ENCODE measurements around the gene HNRNPUL2. TPM values are rescaled to one million over a fixed set of nuclear protein-coding genes. Genes with fewer than 3 reads are reported as not detected.
A peak's percentile ranks its signal among the peaks of the same experiment; 100 is the strongest.
"Not testable (repeated sequence)": the region's sequence is repeated elsewhere in the genome, so short reads cannot be mapped to it uniquely, and the experiment has no call there.

Gene HNRNPUL2
- 10 to 100 TPM; 27.5 to 27.9 TPM for polyA plus RNA-seq

DNA sequence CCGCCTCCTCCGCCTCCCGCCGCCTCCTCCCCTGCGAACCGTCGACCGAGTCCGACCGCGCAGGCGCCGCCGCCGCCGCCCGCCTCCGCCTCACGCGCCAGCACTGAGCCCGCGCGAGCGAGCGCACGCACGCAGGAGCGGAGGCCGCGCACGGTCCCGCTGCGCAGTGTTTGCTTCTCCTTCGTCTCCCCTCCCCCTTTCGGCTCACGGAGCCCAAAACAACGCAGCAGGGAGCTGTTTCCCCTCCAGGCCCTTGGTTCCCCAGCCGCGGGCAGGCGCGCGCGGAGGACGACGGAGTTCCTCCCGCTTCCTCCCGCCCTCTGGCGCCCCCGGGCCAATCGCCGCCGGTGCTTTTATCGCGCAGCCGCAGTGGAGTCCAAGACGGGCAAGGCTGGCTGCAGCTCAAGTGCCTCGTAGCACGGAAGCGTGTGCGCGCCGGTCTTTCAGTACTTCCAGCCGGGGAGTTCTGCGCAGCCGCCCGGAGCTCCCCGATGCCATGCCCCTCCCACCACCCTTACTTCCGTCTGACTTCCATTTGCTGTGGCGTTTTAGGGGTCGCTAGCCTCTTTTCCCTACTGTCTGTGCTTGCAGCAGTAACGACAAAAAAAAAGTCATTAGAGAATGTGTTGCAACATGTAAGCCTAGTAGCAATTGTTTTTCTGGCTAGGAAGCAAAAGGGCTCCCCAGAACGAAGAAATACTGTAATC is at the start of gene HNRNPUL2:
Gene HNRNPUL2 (minus strand): TSS at position 293 of the 707 bp plus-strand sequence. CDS start 301 bp downstream, outside the sequence.
- Histone ChIP-seq H3K27me3 (ENCODE audit: control insufficient read depth in 1 of 2, insufficient read depth in 2 of 2, low read length in 2 of 2) (no peaks in the 10 kb centered on the region), H3K4me3 (ENCODE audit: low read depth in 1 of 2, low read length in 2 of 2) (peak within 1 kb of the TSS; percentile 88 to 96), H3K36me3 (ENCODE audit: control insufficient read depth in 2 of 2, insufficient read depth in 2 of 2, low read length in 1 of 2) (peaks cover 6 to 10% of the 10 kb centered on the region in 2 donors), H3K27ac (ENCODE audit: low read depth in 2 of 2, low read length in 1 of 2) (peak within 1 kb of the TSS; percentile 97 to 100), H3K9me3 (ENCODE audit: control insufficient read depth in 2 of 2, insufficient read depth in 1 of 2, low read depth in 1 of 2, low read length in 1 of 2) (no peaks in the 10 kb centered on the region), H3K4me1 (ENCODE audit: control insufficient read depth in 2 of 2, insufficient read depth in 2 of 2, low read length in 1 of 2) (no peaks in the 10 kb centered on the region)
- WGBS, 2 donors: 0% methylated on average over 72 of the region's 72 CpGs

GRCh38 chr11:62775646-62776045 is 48.4 kb upstream of the HNRNPUL2 start:
- no peak overlapping the region for H3K4me3 ChIP-seq (ENCODE audit: low read depth in 1 of 2, low read length in 2 of 2)
- peaks cover 0 to 20% of the 10 kb centered on the region in 2 donors for H3K36me3 ChIP-seq (ENCODE audit: control insufficient read depth in 2 of 2, insufficient read depth in 2 of 2, low read length in 1 of 2)
- no peaks in the 10 kb centered on the region for H3K9me3 ChIP-seq (ENCODE audit: control insufficient read depth in 2 of 2, insufficient read depth in 1 of 2, low read depth in 1 of 2, low read length in 1 of 2)
- 91 to 94% methylated on average over 17 of the region's 17 CpGs for WGBS, 2 donors
- H3K27ac ChIP-seq (ENCODE audit: low read depth in 2 of 2, low read length in 1 of 2): no peak overlapping the region
- no peaks in the 10 kb centered on the region for H3K27me3 ChIP-seq (ENCODE audit: control insufficient read depth in 1 of 2, insufficient read depth in 2 of 2, low read length in 2 of 2)
- peaks cover 0 to 3% of the 10 kb centered on the region in 2 donors for H3K4me1 ChIP-seq (ENCODE audit: control insufficient read depth in 2 of 2, insufficient read depth in 2 of 2, low read length in 1 of 2)

- Histone ChIP-seq H3K27me3 (ENCODE audit: control insufficient read depth in 1 of 2, insufficient read depth in 2 of 2, low read length in 2 of 2) (no peaks in the 10 kb centered on the region), H3K36me3 (ENCODE audit: control insufficient read depth in 2 of 2, insufficient read depth in 2 of 2, low read length in 1 of 2) (peaks cover 0 to 20% of the 10 kb centered on the region in 2 donors), H3K27ac (ENCODE audit: low read depth in 2 of 2, low read length in 1 of 2) (peak overlapping the region; percentile 65 to 69), H3K4me3 (ENCODE audit: low read depth in 1 of 2, low read length in 2 of 2) (no peak overlapping the region), H3K9me3 (ENCODE audit: control insufficient read depth in 2 of 2, insufficient read depth in 1 of 2, low read depth in 1 of 2, low read length in 1 of 2) (no peaks in the 10 kb centered on the region), H3K4me1 (ENCODE audit: control insufficient read depth in 2 of 2, insufficient read depth in 2 of 2, low read length in 1 of 2) (peaks cover 0 to 3% of the 10 kb centered on the region in 2 donors)
- WGBS, 2 donors: 59 to 73% methylated on average over 6 of the region's 6 CpGs
Observed at GRCh38 chr11:62774407-62774806, 47.1 kb upstream of the HNRNPUL2 start.

DNA sequence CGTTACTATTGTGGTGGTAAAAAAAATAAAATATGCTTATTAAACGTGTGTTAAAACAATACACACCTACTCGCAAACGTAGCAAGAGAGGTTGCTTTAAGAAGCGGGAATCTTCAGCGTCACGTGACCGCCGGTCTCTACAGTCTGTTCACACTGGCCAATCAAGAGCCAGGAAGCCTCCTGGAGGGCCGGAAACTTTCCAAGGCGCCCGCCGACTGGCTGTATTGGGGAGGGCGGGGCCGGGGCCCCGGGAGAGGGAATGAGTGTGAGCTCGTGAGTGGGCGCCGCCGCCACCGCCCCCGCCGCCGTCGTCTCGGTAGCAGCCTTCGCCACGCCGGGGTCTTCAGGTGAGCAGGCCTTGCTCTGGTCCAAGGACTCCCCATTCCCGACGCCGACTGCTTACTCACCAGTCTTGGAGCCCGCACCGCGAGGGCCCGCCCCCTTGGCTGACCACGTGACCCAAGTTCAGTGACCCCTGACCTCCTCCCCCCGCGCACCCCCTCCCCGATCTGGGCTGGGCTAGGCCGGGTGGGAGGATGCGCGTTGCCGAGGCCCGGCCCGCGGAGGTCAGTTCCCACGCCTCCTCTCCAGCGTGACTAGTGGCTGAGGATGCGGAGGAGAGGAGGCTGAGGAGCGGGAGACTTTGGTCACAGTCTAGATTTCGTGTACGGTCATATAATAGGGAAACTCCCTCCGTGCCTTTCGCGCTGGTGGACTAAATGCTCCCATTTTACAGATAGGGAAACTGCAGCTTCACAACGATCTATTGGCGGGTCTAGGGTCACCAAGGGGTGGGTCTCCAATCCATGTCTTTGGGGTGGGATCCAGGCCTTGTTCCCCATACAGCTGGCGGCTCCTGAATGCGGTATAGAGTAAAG is 44.1 kb upstream of the HNRNPUL2 start, which contains the start of gene TAF6L:
Gene TAF6L (plus strand): TSS at position 253 of the 878 bp plus-strand sequence. CDS start 4,388 bp downstream, outside the sequence.
- Histone ChIP-seq H3K9me3 (ENCODE audit: control insufficient read depth in 2 of 2, insufficient read depth in 1 of 2, low read depth in 1 of 2, low read length in 1 of 2) (no peaks in the 10 kb centered on the region), H3K36me3 (ENCODE audit: control insufficient read depth in 2 of 2, insufficient read depth in 2 of 2, low read length in 1 of 2) (peaks cover 1 to 12% of the 10 kb centered on the region in 2 donors), H3K4me1 (ENCODE audit: control insufficient read depth in 2 of 2, insufficient read depth in 2 of 2, low read length in 1 of 2) (peaks cover 0 to 3% of the 10 kb centered on the region in 2 donors), H3K4me3 (ENCODE audit: low read depth in 1 of 2, low read length in 2 of 2) (peak within 1 kb of the TSS; percentile 65 to 69), H3K27ac (ENCODE audit: low read depth in 2 of 2, low read length in 1 of 2) (peak within 1 kb of the TSS; percentile 89 to 98), H3K27me3 (ENCODE audit: control insufficient read depth in 1 of 2, insufficient read depth in 2 of 2, low read length in 2 of 2) (no peaks in the 10 kb centered on the region)
- WGBS, 2 donors: 2% methylated on average over 59 to 60 of the region's 60 CpGs

DNA sequence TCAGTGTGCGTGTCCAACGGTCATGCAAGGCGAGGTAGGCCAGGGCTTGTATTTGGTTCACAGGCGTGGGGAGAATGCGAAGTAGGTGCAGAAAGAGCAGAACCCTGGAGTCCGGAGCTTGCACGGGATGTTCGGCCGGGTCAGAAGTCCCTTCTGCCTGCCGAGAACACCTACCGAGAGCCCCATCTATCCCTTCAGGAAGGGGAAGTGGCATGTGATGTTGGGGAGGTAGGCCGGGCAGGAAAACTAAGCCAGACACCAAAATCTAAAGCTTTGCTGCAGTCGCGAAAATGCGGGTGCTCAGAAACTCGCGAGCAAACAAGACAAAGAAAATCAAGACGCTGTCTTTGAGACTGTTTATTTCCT is 43.5 kb upstream of the HNRNPUL2 start:
- H3K4me3 ChIP-seq (ENCODE audit: low read depth in 1 of 2, low read length in 2 of 2): peak overlapping the region; percentile 32 to 69
- WGBS, 2 donors: 1 to 2% methylated on average over 18 of the region's 18 CpGs
- H3K36me3 ChIP-seq (ENCODE audit: control insufficient read depth in 2 of 2, insufficient read depth in 2 of 2, low read length in 1 of 2): peaks cover 3 to 11% of the 10 kb centered on the region in 2 donors
- no peaks in the 10 kb centered on the region for H3K9me3 ChIP-seq (ENCODE audit: control insufficient read depth in 2 of 2, insufficient read depth in 1 of 2, low read depth in 1 of 2, low read length in 1 of 2)
- H3K4me1 ChIP-seq (ENCODE audit: control insufficient read depth in 2 of 2, insufficient read depth in 2 of 2, low read length in 1 of 2): peaks cover 0 to 3% of the 10 kb centered on the region in 2 donors
- H3K27ac ChIP-seq (ENCODE audit: low read depth in 2 of 2, low read length in 1 of 2): peak overlapping the region; percentile 89 to 98
- H3K27me3 ChIP-seq (ENCODE audit: control insufficient read depth in 1 of 2, insufficient read depth in 2 of 2, low read length in 2 of 2): no peaks in the 10 kb centered on the region

DNA sequence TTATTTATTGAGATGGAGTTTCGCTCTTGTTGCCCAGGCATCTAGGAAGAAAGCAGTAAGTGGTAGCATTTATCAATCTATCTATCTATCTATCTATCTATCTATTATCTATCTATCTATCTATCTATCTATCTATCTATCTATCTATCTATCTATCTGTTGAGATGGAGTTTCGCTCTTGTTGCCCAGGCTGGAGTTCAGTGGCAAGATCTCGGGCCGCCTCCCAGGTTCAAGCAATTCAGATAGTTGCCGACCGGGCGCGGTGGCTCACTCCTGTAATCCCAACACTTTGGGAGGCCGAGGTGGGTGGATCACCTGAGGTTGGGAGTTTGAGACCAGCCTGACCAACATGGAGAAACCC is 33.6 kb upstream of the HNRNPUL2 start:
- H3K4me1 ChIP-seq (ENCODE audit: control insufficient read depth in 2 of 2, insufficient read depth in 2 of 2, low read length in 1 of 2); H3K36me3 ChIP-seq (ENCODE audit: control insufficient read depth in 2 of 2, insufficient read depth in 2 of 2, low read length in 1 of 2); H3K9me3 ChIP-seq (ENCODE audit: control insufficient read depth in 2 of 2, insufficient read depth in 1 of 2, low read depth in 1 of 2, low read length in 1 of 2); H3K27me3 ChIP-seq (ENCODE audit: control insufficient read depth in 1 of 2, insufficient read depth in 2 of 2, low read length in 2 of 2): not testable (repeated sequence)
- Histone ChIP-seq H3K27ac (ENCODE audit: low read depth in 2 of 2, low read length in 1 of 2) (peak overlapping the region in 1 of 2 donors; percentile 11), H3K4me3 (ENCODE audit: low read depth in 1 of 2, low read length in 2 of 2) (peak overlapping the region in 1 of 2 donors; percentile 90)
- 34 to 35% methylated on average over 9 of the region's 9 CpGs for WGBS, 2 donors

DNA sequence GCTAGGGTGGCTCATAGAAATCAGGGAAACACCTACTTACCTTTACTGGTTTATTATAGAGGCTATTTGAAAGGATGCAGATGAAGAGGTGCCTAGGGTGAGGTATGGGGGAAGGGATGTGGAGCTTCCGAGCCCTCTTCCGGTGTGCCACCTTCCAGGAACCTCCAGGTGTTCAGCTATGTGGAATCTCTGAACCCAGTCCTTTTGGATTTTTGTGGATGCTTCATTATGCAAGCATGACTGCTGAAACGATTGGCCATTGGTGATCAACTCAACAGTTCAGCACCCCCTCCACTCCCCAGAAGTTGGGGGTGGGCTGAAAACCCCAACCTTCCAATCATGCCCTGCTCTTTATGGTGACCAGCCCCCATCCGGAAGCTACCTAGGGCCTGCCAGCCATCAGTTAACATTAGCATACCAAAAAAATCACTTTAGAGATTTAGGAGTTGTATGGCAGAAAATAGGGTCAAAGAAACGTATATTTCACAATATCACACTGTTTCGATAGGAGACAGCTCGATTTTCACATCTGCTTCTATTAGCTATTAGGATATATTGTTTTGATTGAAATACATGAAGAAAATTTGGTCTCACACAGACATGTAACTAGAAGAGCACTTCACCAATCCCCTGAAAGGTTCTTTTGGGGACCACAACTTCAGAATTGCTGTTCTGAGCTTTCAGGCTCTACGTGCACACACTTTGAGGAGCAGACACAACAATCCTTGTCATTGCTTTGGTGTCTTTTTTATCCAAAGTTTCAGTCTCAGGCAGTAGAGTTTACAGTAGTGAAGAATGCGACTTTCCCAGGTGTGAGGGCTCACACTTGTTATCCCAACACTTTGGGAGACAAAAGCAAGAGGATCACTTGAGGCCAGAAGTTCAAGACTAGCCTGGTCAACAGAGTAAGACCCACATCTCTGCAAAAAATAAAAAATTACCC is 30.9 kb upstream of the HNRNPUL2 start:
- Histone ChIP-seq H3K9me3 (ENCODE audit: control insufficient read depth in 2 of 2, insufficient read depth in 1 of 2, low read depth in 1 of 2, low read length in 1 of 2) (no peaks in the 10 kb centered on the region), H3K36me3 (ENCODE audit: control insufficient read depth in 2 of 2, insufficient read depth in 2 of 2, low read length in 1 of 2) (no peaks in the 10 kb centered on the region), H3K4me1 (ENCODE audit: control insufficient read depth in 2 of 2, insufficient read depth in 2 of 2, low read length in 1 of 2) (peaks cover 6 to 7% of the 10 kb centered on the region in 2 donors), H3K4me3 (ENCODE audit: low read depth in 1 of 2, low read length in 2 of 2) (no peak overlapping the region), H3K27ac (ENCODE audit: low read depth in 2 of 2, low read length in 1 of 2) (no peak overlapping the region), H3K27me3 (ENCODE audit: control insufficient read depth in 1 of 2, insufficient read depth in 2 of 2, low read length in 2 of 2) (no peaks in the 10 kb centered on the region)
- WGBS, 2 donors: 65 to 68% methylated on average over 9 of the region's 9 CpGs

- WGBS, 2 donors: 75 to 84% methylated on average over 10 of the region's 10 CpGs
- Histone ChIP-seq H3K4me1 (ENCODE audit: control insufficient read depth in 2 of 2, insufficient read depth in 2 of 2, low read length in 1 of 2) (peaks cover 7 to 10% of the 10 kb centered on the region in 2 donors), H3K27ac (ENCODE audit: low read depth in 2 of 2, low read length in 1 of 2) (no peak overlapping the region)
Observed at GRCh38 chr11:62755086-62755615, 27.9 kb upstream of the HNRNPUL2 start.

More at GRCh38 chr11:62755086-62755615, 27.9 kb upstream of the HNRNPUL2 start:
- Histone ChIP-seq H3K9me3 (ENCODE audit: control insufficient read depth in 2 of 2, insufficient read depth in 1 of 2, low read depth in 1 of 2, low read length in 1 of 2) (no peaks in the 10 kb centered on the region), H3K27me3 (ENCODE audit: control insufficient read depth in 1 of 2, insufficient read depth in 2 of 2, low read length in 2 of 2) (no peaks in the 10 kb centered on the region), H3K4me3 (ENCODE audit: low read depth in 1 of 2, low read length in 2 of 2) (no peak overlapping the region), H3K36me3 (ENCODE audit: control insufficient read depth in 2 of 2, insufficient read depth in 2 of 2, low read length in 1 of 2) (peaks cover 0 to 6% of the 10 kb centered on the region in 2 donors)
